Articular chondrocyte of knee joint (primary cell): ENCODE results near the gene TNF. TPM values are rescaled to one million over a fixed set of nuclear protein-coding genes. Genes with fewer than 3 reads are reported as not detected.

ENCODE experiments used
- small RNA-seq: library from RNA; depleted of rRNA; stranded (forward); fragments of <200 nt; gene quantifications from one replicate; pipeline ENCODE3, GENCODE V24; 2012
- total RNA-seq: library from RNA; depleted of rRNA; stranded (reverse); fragments of >200 nt; gene quantifications from 2 replicates; pipeline ENCODE4 v1.2.3, GENCODE V29; 2012

The TNF gene
- not detected in 2 replicates for total RNA-seq

GRCh38 chr6:31575335-31575901 lies at the start of gene TNF:
TSS of gene TNF (plus strand) at chr6:31575565. CDS start at chr6:31575742, 177 bp downstream.

GRCh38 chr6:31528821-31529328 lies 46.5 kb upstream of the TNF start, which contains the start of gene MCCD1:
TSS of gene MCCD1 (plus strand) at chr6:31528962. CDS start at chr6:31529015, 53 bp downstream.

GRCh38 chr6:31541658-31542521 lies 33.5 kb upstream of the TNF start, which contains the start of gene DDX39B:
TSS of gene DDX39B (minus strand) at chr6:31542003. CDS start at chr6:31540532, 1,471 bp downstream.

GRCh38 chr6:31546339-31546957 lies 28.9 kb upstream of the TNF start, which contains the start of gene ATP6V1G2:
TSS of gene ATP6V1G2 (minus strand) at chr6:31546608. CDS start at chr6:31546559, 49 bp downstream.

GRCh38 chr6:31546958-31547726 lies 28.2 kb upstream of the TNF start, which contains the start of gene NFKBIL1:
TSS of gene NFKBIL1 (plus strand) at chr6:31547608. CDS start at chr6:31547695, 87 bp downstream.

GRCh38 chr6:31572041-31572911 lies 3.1 kb upstream of the TNF start, which contains the start of gene LTA:
TSS of gene LTA (plus strand) at chr6:31572289. CDS start at chr6:31572743, 454 bp downstream.

GRCh38 chr6:31582230-31582643 lies 6.9 kb downstream of the TNF start, which contains the start of gene LTB:
TSS of gene LTB (minus strand) at chr6:31582424. CDS start at chr6:31582417, 7 bp downstream.

GRCh38 chr6:31586008-31586407 lies 10.6 kb downstream of the TNF start, which contains the start of gene LST1:
TSS of gene LST1 (plus strand) at chr6:31586277. CDS start at chr6:31587300, 1,023 bp downstream.

GRCh38 chr6:31614684-31615578 lies 39.6 kb downstream of the TNF start, which contains the start of gene AIF1:
TSS of gene AIF1 (plus strand) at chr6:31615234. CDS start at chr6:31615330, 96 bp downstream.

GRCh38 chr6:31620586-31621319 lies 45.4 kb downstream of the TNF start, which contains the start of gene PRRC2A:
TSS of gene PRRC2A (plus strand) at chr6:31620715. CDS start at chr6:31622790, 2,075 bp downstream.

Small RNAs within 50 kb of the gene (small RNA-seq; reads per million reads assigned to genes)
- gene SNORA38 (43.8 reads per million, percentile 97 among the genes with 10 or more reads in this experiment), gene SNORD117 (896 reads per million, percentile 99 among the genes with 10 or more reads in this experiment), gene SNORD84 (not detected), gene UQCRHP1 (not detected)

Other genes with a start within 250 kb of the TNF start
- gene HLA-B, start 218.4 kb upstream of the TNF start, total RNA-seq: 229 and 377 TPM in 2 replicates
- gene MICA, start 172.0 kb upstream of the TNF start, total RNA-seq: 12.6 and 15.9 TPM in 2 replicates
- gene MICB, start 77.4 kb upstream of the TNF start, total RNA-seq: 6.5 and 8.6 TPM in 2 replicates
- not detected in 2 replicates for gene MCCD1, start 46.6 kb upstream of the TNF start, total RNA-seq
- 262 and 345 TPM in 2 replicates for gene DDX39B, start 33.6 kb upstream of the TNF start, total RNA-seq
- 3.4 and 3.5 TPM in 2 replicates for gene ATP6V1G2, start 29.0 kb upstream of the TNF start, total RNA-seq
- 22.9 and 26.5 TPM in 2 replicates for gene NFKBIL1, start 28.0 kb upstream of the TNF start, total RNA-seq
- gene LTA, start 3.3 kb upstream of the TNF start, total RNA-seq: not detected in 2 replicates
- gene LTB, start 6.9 kb downstream of the TNF start, total RNA-seq: not detected in 2 replicates
- not detected in 2 replicates for gene LST1, start 10.7 kb downstream of the TNF start, total RNA-seq
- gene NCR3, start 17.4 kb downstream of the TNF start, total RNA-seq: not detected in 2 replicates
- not detected in 2 replicates for gene AIF1, start 39.7 kb downstream of the TNF start, total RNA-seq
- 49.4 and 57.4 TPM in 2 replicates for gene PRRC2A, start 45.1 kb downstream of the TNF start, total RNA-seq
- gene BAG6, start 77.1 kb downstream of the TNF start, total RNA-seq: 127 and 138 TPM in 2 replicates
- gene APOM, start 80.3 kb downstream of the TNF start, total RNA-seq: 2.0 and 2.2 TPM in 2 replicates
- gene C6orf47, start 85.2 kb downstream of the TNF start, total RNA-seq: 15.2 and 19.5 TPM in 2 replicates
- gene GPANK1, start 89.4 kb downstream of the TNF start, total RNA-seq: 17.0 and 17.1 TPM in 2 replicates
- gene CSNK2B, start 90.5 kb downstream of the TNF start, total RNA-seq: 118 and 149 TPM in 2 replicates
- gene LY6G5B, start 94.4 kb downstream of the TNF start, total RNA-seq: 4.2 and 4.8 TPM in 2 replicates
- 0.26 and 0.65 TPM in 2 replicates for gene LY6G5C, start 105.5 kb downstream of the TNF start, total RNA-seq
- 29.9 and 35.3 TPM in 2 replicates for gene ABHD16A, start 127.8 kb downstream of the TNF start, total RNA-seq
- gene LY6G6F, start 131.3 kb downstream of the TNF start, total RNA-seq: not detected in 2 replicates
- not detected in 2 replicates for gene LY6G6D, start 139.8 kb downstream of the TNF start, total RNA-seq
- gene LY6G6C, start 146.2 kb downstream of the TNF start, total RNA-seq: not detected in 2 replicates
- gene MPIG6B, start 147.8 kb downstream of the TNF start, total RNA-seq: not detected in 2 replicates
- gene DDAH2, start 153.7 kb downstream of the TNF start, total RNA-seq: 76.2 and 84.3 TPM in 2 replicates
- 597 and 600 TPM in 2 replicates for gene CLIC1, start 161.0 kb downstream of the TNF start, total RNA-seq
- gene MSH5, start 164.4 kb downstream of the TNF start, total RNA-seq: 10.7 and 12.3 TPM in 2 replicates
- 0.54 and 1.4 TPM in 2 replicates for gene SAPCD1, start 187.1 kb downstream of the TNF start, total RNA-seq
- gene VWA7, start 201.8 kb downstream of the TNF start, total RNA-seq: 1.0 and 1.9 TPM in 2 replicates
- gene VARS1, start 220.2 kb downstream of the TNF start, total RNA-seq: 38.3 and 45.2 TPM in 2 replicates
- 28.3 and 32.4 TPM in 2 replicates for gene LSM2, start 231.4 kb downstream of the TNF start, total RNA-seq
- gene HSPA1L, start 239.7 kb downstream of the TNF start, total RNA-seq: 1.0 and 1.4 TPM in 2 replicates
- 91.1 and 137 TPM in 2 replicates for gene HSPA1A, start 240.0 kb downstream of the TNF start, total RNA-seq